HG03442 (cell line): ENCODE data around the gene HMGCL.
"Not testable (repeated sequence)": the region's sequence is repeated elsewhere in the genome, so short reads cannot be mapped to it uniquely, and the experiment has no call there.

ENCODE experiments used
- ATAC-seq: cut with Tn5 transposase; IDR thresholded peaks from one replicate; pipeline ENCODE4 v1.9.1; 2021; ENCODE audit warnings: mild to moderate bottlenecking, moderate library complexity; ENCODE audit not compliant: unreplicated experiment

Gene HMGCL

DNA sequence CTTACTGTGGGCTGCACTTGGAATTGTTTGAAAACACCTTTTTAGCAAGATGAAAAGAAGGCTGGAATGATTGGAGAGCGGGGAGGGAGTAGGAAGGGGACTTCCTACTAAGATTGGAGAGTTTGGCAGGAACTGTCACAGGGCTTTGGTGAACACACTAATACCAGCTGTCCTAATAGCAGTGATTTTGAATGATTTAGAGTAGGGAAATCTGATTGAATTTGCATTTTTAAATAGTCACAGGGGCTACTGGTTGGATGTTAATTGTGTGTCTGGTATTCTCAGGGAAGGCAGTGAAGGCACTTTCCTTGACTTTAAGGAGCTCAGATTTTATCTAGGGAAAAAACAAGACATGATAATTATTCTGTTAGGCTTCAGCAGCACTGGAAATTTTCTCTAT, 2.5 kb upstream of the HMGCL start:
- ATAC-seq = no peak

DNA sequence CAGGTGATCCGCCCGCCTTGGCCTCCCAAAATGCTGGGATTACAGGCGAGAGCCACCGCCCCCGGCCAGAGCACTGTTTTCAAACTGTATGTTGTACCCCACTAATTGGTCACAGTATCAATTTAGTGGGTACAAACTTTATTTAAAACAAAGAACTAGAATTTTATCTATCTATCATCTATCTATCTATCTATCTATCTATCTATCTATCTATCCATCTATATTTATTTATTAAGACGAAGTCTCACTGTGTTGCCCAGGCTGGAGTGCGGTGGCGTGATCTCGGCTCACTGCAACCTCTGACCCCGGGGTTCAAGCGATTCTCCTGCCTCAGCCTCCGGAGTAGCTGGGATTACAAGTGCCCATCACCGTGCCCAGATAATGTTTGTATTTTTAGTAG, 1.4 kb upstream of the HMGCL start:
- ATAC-seq = not testable (repeated sequence)

DNA sequence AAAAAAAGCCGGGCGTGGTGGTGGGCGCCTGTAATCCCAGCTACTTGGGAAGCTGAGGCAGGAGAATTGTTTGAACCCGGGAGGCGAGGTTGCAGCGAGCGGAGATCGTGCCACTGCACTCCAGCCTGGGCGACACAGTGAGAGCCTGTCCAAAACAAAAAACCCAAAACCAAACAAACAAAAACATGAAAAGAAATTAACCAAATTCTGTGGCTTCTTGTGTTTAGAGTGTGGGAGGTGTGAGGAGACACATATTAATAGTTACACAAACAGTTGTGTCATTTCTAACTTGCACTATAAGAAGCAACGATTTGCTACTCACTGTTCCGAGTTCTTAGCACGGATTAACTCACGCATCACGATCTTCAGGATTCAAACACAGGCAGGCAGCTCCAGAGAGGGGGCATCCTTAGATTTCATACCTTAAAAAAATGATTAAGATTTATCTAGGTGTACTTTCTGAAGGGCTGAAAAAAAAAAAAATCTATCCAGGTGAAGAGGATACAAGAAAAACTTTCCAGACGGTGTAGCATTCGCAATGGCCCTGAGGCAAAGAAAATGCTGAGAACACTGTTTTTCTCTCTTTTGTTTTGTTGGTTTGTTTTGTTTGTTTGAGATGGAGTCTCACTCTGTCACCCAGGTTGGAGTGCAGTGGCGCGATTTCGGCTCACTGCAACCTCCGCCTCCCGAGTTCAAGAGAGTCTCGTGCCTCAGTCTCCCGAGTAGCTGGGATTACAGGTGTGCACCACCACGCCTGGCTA, 713 bp upstream of the HMGCL start:
- peak; percentile 41 for ATAC-seq

DNA sequence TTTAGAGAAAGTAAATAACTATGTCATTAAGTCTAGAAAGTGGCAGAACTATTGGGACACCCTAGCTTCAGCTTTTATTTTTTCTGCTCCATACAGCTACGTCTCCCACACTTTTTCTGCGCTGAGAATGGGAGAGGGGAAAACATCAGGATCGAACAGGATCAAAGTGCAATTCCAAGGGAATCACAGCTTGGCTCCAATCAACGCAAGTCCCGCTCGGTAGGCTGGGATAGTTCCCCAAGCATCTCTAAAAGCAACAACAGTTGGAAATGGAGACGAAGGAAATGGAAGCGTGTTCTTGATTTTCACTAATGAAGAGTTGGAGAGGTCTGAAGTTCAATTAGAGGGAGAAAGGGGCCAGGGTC, 536 bp downstream of the HMGCL start:
- no peak for ATAC-seq

DNA sequence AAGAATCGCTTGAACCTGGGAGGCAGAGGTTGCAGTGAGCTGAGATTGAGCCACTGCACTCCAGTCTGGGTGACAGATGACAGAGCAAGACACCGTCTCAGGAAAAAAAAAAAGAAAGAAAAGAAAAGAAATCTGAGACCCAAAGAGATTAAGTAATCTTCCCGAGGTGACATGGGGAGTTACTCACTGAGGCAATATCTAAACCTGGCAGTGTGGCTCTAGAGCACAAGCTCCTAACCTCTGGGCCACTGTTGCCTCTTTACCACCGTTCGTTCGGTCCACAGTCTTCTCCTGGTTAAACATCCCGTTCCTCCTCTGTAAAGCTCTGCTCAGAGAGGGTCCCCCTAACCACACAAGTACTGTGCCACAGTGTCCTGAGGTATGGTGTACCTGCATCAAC, 1.5 kb downstream of the HMGCL start:
- ATAC-seq = no peak

GRCh38 chr1:23817633-23818032, 7.6 kb downstream of the HMGCL start:
- no peak for ATAC-seq

DNA sequence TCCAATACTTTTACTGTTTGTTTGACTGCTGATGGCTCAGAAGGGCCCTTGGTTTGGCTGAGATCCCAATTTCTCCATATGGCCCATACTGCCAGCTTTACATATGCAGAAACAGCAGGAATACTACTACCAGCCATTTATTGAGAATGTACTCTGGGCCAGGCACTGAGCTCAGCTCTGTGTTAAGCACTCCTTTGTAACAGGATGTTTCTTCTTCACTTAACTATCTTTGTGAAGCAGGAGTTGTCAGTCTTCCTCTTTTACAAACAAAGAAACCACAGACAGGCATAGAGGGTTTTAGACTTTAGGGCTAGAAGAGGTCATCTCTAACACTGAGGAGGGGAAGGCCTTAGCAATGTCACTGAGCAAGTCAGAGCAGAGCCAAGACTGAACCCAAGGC, 8.3 kb downstream of the HMGCL start:
- no peak for ATAC-seq

DNA sequence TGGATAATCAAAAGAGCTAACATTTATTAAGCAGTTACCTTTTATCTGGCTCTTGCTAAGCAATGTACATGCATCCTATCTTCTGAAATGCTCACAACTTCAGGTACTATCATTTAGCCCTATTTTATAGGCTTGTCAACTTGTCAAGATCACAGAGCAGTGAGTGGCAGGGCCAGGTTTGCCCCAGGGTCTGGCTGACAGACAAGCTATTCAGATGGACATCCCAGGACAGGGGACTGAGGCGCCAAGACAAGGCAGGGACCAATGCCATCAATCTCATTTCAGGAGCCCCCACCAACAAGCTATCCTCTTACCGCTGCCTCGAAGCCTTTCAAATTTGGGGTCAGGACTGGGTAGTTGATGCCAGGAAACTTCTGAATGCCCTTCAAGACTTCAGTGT, 8.9 kb downstream of the HMGCL start:
- no peak for ATAC-seq

DNA sequence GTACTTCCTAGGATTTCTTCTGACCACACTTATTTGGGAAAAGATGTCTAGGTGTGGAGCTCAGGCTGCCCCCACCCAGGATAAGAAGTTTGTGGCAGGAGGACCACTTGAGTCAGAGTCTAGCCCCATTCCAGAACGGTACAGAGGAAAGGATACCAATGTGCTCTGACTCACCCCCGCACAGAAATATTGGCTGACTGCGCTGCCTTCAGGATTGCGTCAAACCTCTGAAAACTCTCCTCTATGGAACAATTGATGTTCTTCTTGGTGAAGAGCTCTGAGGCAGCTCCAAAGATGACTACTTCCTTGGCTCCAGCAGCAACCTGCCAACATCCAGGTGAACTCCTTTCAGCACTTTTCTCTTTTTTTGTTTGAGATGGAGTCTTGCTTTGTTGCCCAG, 11.2 kb downstream of the HMGCL start:
- no peak for ATAC-seq

DNA sequence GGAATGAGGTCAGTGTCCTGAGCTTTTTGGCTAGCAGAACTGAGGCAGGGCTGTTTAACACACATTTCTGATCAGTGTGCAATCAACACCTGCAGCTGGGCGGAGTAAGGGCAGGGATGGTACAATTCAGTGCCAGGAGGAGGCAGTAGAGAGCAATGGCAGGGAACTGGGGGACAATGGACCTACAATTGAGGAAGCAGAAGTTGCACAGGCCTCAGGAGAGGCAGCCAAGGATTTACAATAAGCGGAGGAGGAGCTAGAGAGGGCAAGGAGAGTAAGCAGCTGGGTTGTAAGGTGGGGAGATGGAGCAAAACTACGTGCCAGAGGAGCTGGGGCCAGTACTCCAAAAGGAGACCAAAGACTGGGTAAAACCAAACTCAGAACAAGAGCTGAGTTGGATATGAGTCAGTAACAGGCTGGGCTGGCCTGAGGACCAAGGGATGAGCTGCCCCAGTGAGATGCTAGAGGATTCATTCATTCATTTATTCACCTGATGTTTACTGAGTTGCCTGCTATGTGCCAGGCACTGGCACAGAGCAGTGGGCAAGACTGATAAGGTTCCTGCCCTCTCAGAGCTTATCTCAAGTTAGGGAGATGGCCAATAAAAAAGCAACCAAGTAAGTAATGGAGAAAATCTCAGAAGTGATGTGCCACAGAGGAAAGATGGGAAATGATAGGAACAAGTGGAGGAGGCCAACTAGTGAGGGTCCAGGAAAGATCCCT, 14.2 kb downstream of the HMGCL start:
- ATAC-seq = no peak

- ATAC-seq = peak; percentile 63
Observed at GRCh38 chr1:23809751-23810171, 15.5 kb downstream of the HMGCL start.

DNA sequence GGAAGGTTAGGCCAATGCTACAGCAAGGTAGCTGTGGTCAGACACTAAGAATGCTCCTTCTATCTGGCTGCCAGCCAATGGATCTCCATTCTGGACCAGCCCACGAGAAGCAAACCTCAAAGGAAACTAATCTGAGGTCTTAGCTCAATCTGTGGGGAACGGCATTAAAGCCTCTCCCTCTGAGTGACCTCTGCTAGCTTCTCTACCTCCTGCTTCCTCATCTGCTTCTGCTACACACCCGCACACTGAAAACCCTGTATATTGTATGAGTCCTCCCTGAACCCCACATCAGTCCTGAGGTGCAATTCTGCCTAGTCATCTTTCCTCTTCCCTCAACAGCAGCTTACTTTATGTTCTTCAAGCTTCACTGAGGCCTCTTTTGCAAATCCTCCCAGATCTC, 17.8 kb downstream of the HMGCL start:
- no peak for ATAC-seq

GRCh38 chr1:23806280-23806679, 18.9 kb downstream of the HMGCL start:
- ATAC-seq = no peak

GRCh38 chr1:23805025-23805424, 20.2 kb downstream of the HMGCL start:
- ATAC-seq = no peak

DNA sequence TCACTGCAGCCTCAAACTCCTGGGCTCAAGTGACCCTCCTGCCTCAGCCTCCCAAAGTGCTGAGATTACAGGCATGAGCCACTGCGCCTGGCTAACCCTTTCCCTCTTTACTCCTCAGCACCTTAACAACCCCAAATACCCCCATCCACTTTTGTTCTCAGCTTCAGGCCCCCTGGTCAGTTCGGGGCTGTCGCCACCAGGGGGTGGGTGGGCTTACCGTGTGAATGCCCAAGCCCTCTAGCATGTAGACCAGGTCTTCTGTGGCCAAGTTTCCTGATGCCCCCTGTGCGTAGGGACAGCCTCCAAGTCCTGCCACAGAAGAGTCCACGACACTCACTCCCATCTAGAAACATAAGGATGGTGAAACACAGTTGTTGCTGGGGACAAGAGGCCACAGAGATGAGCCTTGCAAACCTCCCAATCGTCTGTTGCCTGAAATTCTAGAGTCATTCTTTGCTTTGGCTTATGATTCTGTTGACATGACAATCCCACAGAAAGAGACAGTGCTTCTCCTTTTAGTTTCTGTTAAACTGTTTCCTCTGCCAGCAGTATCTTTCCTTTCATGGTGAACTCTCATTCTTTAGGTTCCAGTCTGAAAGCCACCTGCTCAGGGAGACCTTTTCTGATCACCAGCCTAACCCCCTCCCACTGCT, 20.9 kb downstream of the HMGCL start:
- ATAC-seq = no peak

- ATAC-seq = no peak
Observed at GRCh38 chr1:23803674-23804073, 21.6 kb downstream of the HMGCL start.

- ATAC-seq = not testable (repeated sequence)
Observed at GRCh38 chr1:23802809-23803342, 22.4 kb downstream of the HMGCL start.

DNA sequence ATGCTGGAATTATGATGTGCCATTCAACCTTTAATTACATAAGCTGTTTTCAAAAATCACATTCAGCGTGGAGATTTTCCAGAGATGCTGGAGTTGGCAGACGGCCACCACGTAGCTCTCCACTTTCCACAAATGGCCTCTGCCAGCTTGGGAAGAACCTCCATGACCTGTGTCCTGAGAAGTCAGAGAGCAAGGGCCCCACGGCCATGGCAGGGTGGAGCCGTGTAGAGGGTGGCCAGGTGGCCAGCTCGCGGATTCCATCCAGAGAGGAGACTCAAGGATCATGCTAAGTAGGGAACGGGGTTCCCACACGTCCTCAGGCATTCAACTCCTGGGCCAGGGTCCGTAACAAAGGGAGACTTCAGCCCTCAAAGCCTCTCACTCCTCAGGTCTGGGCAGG, 23.4 kb downstream of the HMGCL start:
- no peak for ATAC-seq

DNA sequence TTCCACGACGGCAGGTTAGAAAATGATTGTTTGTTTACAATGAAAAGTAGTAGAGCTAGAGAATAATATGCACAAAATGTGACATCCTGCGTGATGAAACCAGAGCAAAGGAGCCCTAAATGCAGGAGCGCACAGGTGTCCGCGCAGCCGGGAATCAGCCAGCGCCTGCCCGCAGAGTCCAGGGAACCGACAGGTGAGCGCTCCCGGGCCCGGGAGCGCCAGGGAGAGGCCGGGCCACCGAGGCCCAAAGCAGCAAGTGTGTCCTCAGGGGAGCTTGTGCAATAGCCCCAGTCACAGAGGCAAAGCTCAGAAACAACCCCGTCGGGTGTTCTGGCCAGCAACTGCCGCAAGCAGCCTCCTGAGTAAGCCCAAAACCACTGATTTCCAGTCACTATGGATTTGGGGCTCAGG, 23.9 kb downstream of the HMGCL start:
- no peak for ATAC-seq

DNA sequence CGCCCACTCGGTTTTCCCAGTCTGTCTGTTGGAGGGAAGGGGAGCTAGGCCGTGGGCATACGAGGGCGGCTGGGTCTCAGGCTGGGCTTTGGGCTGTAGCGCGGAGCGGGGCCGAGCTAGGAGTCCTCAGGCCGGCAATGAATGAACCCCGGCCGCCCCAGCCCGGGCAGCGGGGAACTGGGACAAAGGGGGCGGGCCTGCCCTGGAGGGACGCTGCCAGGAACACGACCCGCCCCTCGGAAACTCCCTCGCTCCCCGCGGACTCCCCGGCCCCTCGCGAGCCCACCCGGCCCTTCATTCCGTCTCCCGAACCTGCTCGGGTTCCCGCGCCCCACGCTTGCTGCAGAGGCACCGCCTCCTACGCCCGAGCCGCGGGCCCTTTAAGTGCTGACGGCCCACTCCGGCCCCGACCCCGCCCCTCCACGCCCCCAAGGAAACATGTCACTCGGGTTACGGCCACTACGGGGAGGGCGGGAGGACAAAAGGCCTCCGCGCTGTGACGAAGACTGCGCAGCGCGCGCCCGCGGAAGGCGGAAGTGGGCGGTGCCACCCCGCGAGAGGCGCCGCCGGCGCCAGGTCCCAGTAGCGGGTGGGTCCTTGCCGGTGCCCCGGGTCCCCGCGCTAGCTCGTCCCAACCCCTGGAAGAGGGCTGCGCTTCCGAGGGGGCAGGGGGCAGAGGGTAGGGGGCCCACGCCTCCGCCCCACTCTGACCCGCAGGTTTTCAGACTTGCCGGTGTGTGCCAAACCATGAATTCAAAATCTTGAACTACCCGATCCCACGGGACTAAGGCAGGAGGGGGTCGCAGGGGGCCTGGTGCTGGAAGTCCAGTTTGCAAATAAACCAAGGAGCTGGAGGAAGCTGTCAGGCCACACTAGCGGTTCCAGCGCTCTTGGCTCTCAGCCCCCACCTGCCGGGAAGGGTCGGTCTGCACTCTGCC, 24.6 kb downstream of the HMGCL start, which contains the start of gene GALE:
GALE (minus strand) TSS at position 355 of the 938 bp plus-strand sequence. CDS start 1,747 bp downstream, outside the sequence.
- peak; percentile 77 for ATAC-seq
